ENCODE data around the gene ACTRT3.
A peak's percentile ranks its signal among the peaks of the same experiment; 100 is the strongest.
"Not testable (repeated sequence)": the region's sequence is repeated elsewhere in the genome, so short reads cannot be mapped to it uniquely, and the experiment has no call there.

Gene ACTRT3

GRCh38 chr3:169759256-169759655 lies 10.1 kb downstream of the ACTRT3 start:
- Mint-ChIP-seq H3K36me3 (peaks cover 1% of the 10 kb centered on the region), H3K27ac (peak overlapping the region; percentile 13), H3K4me3 (peak overlapping the region; percentile 0), H3K4me1 (peaks cover 32% of the 10 kb centered on the region), H3K27me3 (peaks cover 2% of the 10 kb centered on the region), H3K9me3 (no peaks in the 10 kb centered on the region)
- no peak for DNase-seq
- CTCF ChIA-PET = no interaction called here

- Mint-ChIP-seq H3K27ac (no peak overlapping the region), H3K27me3 (peaks cover 7% of the 10 kb centered on the region), H3K4me3 (no peak overlapping the region), H3K36me3 (no peaks in the 10 kb centered on the region), H3K4me1 (peaks cover 24% of the 10 kb centered on the region), H3K9me3 (no peaks in the 10 kb centered on the region)
- DNase-seq = no peak
- CTCF ChIA-PET = no interaction called here
Measured at GRCh38 chr3:169758359-169758994, 10.9 kb downstream of the ACTRT3 start.

GRCh38 chr3:169755488-169755887 lies 13.9 kb downstream of the ACTRT3 start:
- Mint-ChIP-seq H3K27ac (no peak overlapping the region), H3K4me1 (peaks cover 15% of the 10 kb centered on the region), H3K4me3 (no peak overlapping the region), H3K9me3 (no peaks in the 10 kb centered on the region), H3K27me3 (peaks cover 17% of the 10 kb centered on the region), H3K36me3 (no peaks in the 10 kb centered on the region)
- CTCF ChIA-PET = no interaction called here
- DNase-seq = no peak

- no peak overlapping the region for H3K27ac Mint-ChIP-seq
- no peak overlapping the region for H3K4me3 Mint-ChIP-seq
- H3K36me3 Mint-ChIP-seq = no peaks in the 10 kb centered on the region
- H3K27me3 Mint-ChIP-seq = peaks cover 23% of the 10 kb centered on the region
- CTCF ChIA-PET = interaction anchor here (0.6 kb wide), 1 partner anchor 13 kb away, joined by 4 read pairs; no protein-coding TSS in a partner anchor
- DNase-seq = no peak
- peaks cover 13% of the 10 kb centered on the region for H3K4me1 Mint-ChIP-seq
- no peaks in the 10 kb centered on the region for H3K9me3 Mint-ChIP-seq
Measured at GRCh38 chr3:169754711-169755110, 14.7 kb downstream of the ACTRT3 start.

GRCh38 chr3:169751875-169752274 lies 17.5 kb downstream of the ACTRT3 start:
- Mint-ChIP-seq H3K27me3 (peaks cover 32% of the 10 kb centered on the region), H3K4me1 (peaks cover 7% of the 10 kb centered on the region), H3K36me3 (no peaks in the 10 kb centered on the region), H3K4me3 (no peak overlapping the region), H3K9me3 (no peaks in the 10 kb centered on the region), H3K27ac (no peak overlapping the region)
- no peak for DNase-seq
- CTCF ChIA-PET = no interaction called here

GRCh38 chr3:169750665-169751064 lies 18.7 kb downstream of the ACTRT3 start:
- DNase-seq = no peak
- no peak overlapping the region for H3K4me3 Mint-ChIP-seq
- CTCF ChIA-PET = no interaction called here
- H3K4me1 Mint-ChIP-seq = peaks cover 7% of the 10 kb centered on the region
- no peaks in the 10 kb centered on the region for H3K9me3 Mint-ChIP-seq
- no peak overlapping the region for H3K27ac Mint-ChIP-seq
- peaks cover 37% of the 10 kb centered on the region for H3K27me3 Mint-ChIP-seq
- no peaks in the 10 kb centered on the region for H3K36me3 Mint-ChIP-seq

GRCh38 chr3:169748670-169749069 lies 20.7 kb downstream of the ACTRT3 start:
- H3K9me3 Mint-ChIP-seq = no peaks in the 10 kb centered on the region
- H3K27ac Mint-ChIP-seq = no peak overlapping the region
- no peaks in the 10 kb centered on the region for H3K36me3 Mint-ChIP-seq
- DNase-seq = no peak
- peaks cover 7% of the 10 kb centered on the region for H3K4me1 Mint-ChIP-seq
- CTCF ChIA-PET = no interaction called here
- peaks cover 33% of the 10 kb centered on the region for H3K27me3 Mint-ChIP-seq
- no peak overlapping the region for H3K4me3 Mint-ChIP-seq

GRCh38 chr3:169746924-169747323 lies 22.4 kb downstream of the ACTRT3 start:
- CTCF ChIA-PET = no interaction called here
- Mint-ChIP-seq H3K27me3 (peaks cover 26% of the 10 kb centered on the region), H3K9me3 (no peaks in the 10 kb centered on the region), H3K4me3 (no peak overlapping the region), H3K4me1 (peaks cover 7% of the 10 kb centered on the region), H3K36me3 (no peaks in the 10 kb centered on the region), H3K27ac (no peak overlapping the region)
- no peak for DNase-seq

- CTCF ChIA-PET = interaction anchor here (1.0 to 2.4 kb wide), 3 partner anchors 74 to 595 kb away, joined by 3 to 11 read pairs (median 6); no protein-coding TSS in a partner anchor
- H3K27me3 Mint-ChIP-seq = peaks cover 17% of the 10 kb centered on the region
- no peak overlapping the region for H3K4me3 Mint-ChIP-seq
- H3K4me1 Mint-ChIP-seq = peaks cover 7% of the 10 kb centered on the region
- H3K27ac Mint-ChIP-seq = no peak overlapping the region
- H3K9me3 Mint-ChIP-seq = no peaks in the 10 kb centered on the region
- H3K36me3 Mint-ChIP-seq = no peaks in the 10 kb centered on the region
- no peak for DNase-seq
Measured at GRCh38 chr3:169744366-169745054, 24.9 kb downstream of the ACTRT3 start.

- peaks cover 6% of the 10 kb centered on the region for H3K9me3 Mint-ChIP-seq
- H3K4me3 Mint-ChIP-seq = no peak overlapping the region
- H3K27me3 Mint-ChIP-seq = no peaks in the 10 kb centered on the region
- CTCF ChIA-PET = no interaction called here
- no peak for DNase-seq
- H3K36me3 Mint-ChIP-seq = no peaks in the 10 kb centered on the region
- H3K27ac Mint-ChIP-seq = no peak overlapping the region
- H3K4me1 Mint-ChIP-seq = no peaks in the 10 kb centered on the region
Measured at GRCh38 chr3:169739067-169739466, 30.3 kb downstream of the ACTRT3 start.

GRCh38 chr3:169731857-169732256 lies 37.5 kb downstream of the ACTRT3 start:
- Mint-ChIP-seq H3K9me3 (peaks cover 13% of the 10 kb centered on the region), H3K27me3 (peaks cover 16% of the 10 kb centered on the region)
- DNase-seq, H3K4me3 Mint-ChIP-seq, H3K27ac Mint-ChIP-seq, H3K36me3 Mint-ChIP-seq, CTCF ChIA-PET, H3K4me1 Mint-ChIP-seq: not testable (repeated sequence)

- H3K27me3 Mint-ChIP-seq = no peaks in the 10 kb centered on the region
- CTCF ChIA-PET = no interaction called here
Measured at GRCh38 chr3:169722724-169723123, 46.6 kb downstream of the ACTRT3 start.

GRCh38 chr3:169718415-169718814 lies 50.9 kb downstream of the ACTRT3 start:
- H3K9me3 Mint-ChIP-seq, DNase-seq, H3K4me1 Mint-ChIP-seq, H3K27me3 Mint-ChIP-seq, H3K4me3 Mint-ChIP-seq, H3K27ac Mint-ChIP-seq, H3K36me3 Mint-ChIP-seq: not testable (repeated sequence)
- CTCF ChIA-PET = interaction anchor here (0.6 kb wide), 1 partner anchor 119 kb away, joined by 3 read pairs; no protein-coding TSS in a partner anchor

More at GRCh38 chr3:169722724-169723123, 46.6 kb downstream of the ACTRT3 start:
- no peak overlapping the region for H3K4me3 Mint-ChIP-seq
- H3K4me1 Mint-ChIP-seq = no peaks in the 10 kb centered on the region
- DNase-seq = no peak
- H3K27ac Mint-ChIP-seq = no peak overlapping the region
- H3K36me3 Mint-ChIP-seq = no peaks in the 10 kb centered on the region
- no peaks in the 10 kb centered on the region for H3K9me3 Mint-ChIP-seq
